DND-41 (cell line): ENCODE measurements around the gene GRK3.

Experiments used
- ATAC-seq: fragments of 200-7000 bp; cut with Tn5 transposase; 3 replicates; pipeline ENCODE4 v1.9.1; 2021; ENCODE audit warnings: low read depth; ENCODE audit not compliant: insufficient read depth
- DNase-seq: peaks from one replicate; pipeline ENCODE4 v3.0.0-alpha.2; 2020
- H2AFZ ChIP-seq: 2 replicates; pipeline ENCODE4 v1.6.0; 2012; ENCODE audit warnings: low read depth, low read length
- H3K27ac ChIP-seq: 2 replicates; pipeline ENCODE4 v1.5.1; 2012; ENCODE audit warnings: low read length, inconsistent platforms
- H3K27me3 ChIP-seq: fragments of 200-600 bp; sonication (generic); 2 replicates; pipeline ENCODE4 v1.6.0; 2012; ENCODE audit warnings: low read length, mild to moderate bottlenecking, inconsistent platforms; ENCODE audit not compliant: insufficient read depth, poor library complexity
- H3K36me3 ChIP-seq: 2 replicates; pipeline ENCODE4 v1.5.1; 2012; ENCODE audit warnings: low read length, inconsistent platforms; ENCODE audit not compliant: insufficient read depth
- H3K4me1 ChIP-seq: 2 replicates; pipeline ENCODE4 v1.5.1; 2012; ENCODE audit warnings: mild to moderate bottlenecking, low read length; ENCODE audit not compliant: insufficient read depth
- H3K4me2 ChIP-seq: 2 replicates; pipeline ENCODE4 v1.6.0; 2012; ENCODE audit warnings: mild to moderate bottlenecking, moderate library complexity, low read length, inconsistent platforms; ENCODE audit not compliant: insufficient read depth
- H3K4me3 ChIP-seq, 2 experiments: fragments of 200-600 bp in 1 of 2; shearing (Covaris generic) in 1 of 2; 2 replicates each; pipeline ENCODE4 v1.5.1; 2012 to 2016; ENCODE audit warnings: inconsistent platforms in 2 of 2, low read length in 2 of 2, mild to moderate bottlenecking in 2 of 2, low read depth in 1 of 2, moderate library complexity in 1 of 2
- H3K79me2 ChIP-seq: 2 replicates; pipeline ENCODE4 v1.6.0; 2012; ENCODE audit warnings: low read length, inconsistent platforms; ENCODE audit not compliant: insufficient read depth
- H3K9ac ChIP-seq: 2 replicates; pipeline ENCODE4 v1.6.0; 2012; ENCODE audit warnings: low read depth, mild to moderate bottlenecking, inconsistent platforms, low read length, moderate library complexity
- H3K9me3 ChIP-seq: 2 replicates; pipeline ENCODE4 v1.5.1; 2012; ENCODE audit warnings: low read length, moderate library complexity, mild to moderate bottlenecking, inconsistent platforms; ENCODE audit not compliant: insufficient read depth, severe bottlenecking
- H4K20me1 ChIP-seq: 2 replicates; pipeline ENCODE4 v1.6.0; 2012; ENCODE audit warnings: low read length; ENCODE audit not compliant: insufficient read depth
- CTCF ChIP-seq: IDR thresholded peaks from 2 replicates; pipeline ENCODE4 v1.5.1; 2012; ENCODE audit warnings: borderline replicate concordance, low read length, moderate library complexity, mild to moderate bottlenecking; ENCODE audit not compliant: poor library complexity, severe bottlenecking; ENCODE audit errors: extremely low read depth
- EZH2 ChIP-seq: IDR thresholded peaks from 3 replicates; pipeline ENCODE4 v1.6.1; 2012; ENCODE audit warnings: borderline replicate concordance, low read depth, mild to moderate bottlenecking, moderate library complexity, low read length, inconsistent platforms; ENCODE audit not compliant: severe bottlenecking

The GRK3 gene

GRCh38 chr22:25752615-25753214, 188.2 kb downstream of the GRK3 start:
- ATAC-seq = no peak
- DNase-seq = no peak
- H3K9me3 ChIP-seq = no peaks in the 10 kb centered on the region
- no peak overlapping the region for H3K4me3 ChIP-seq
- H3K4me1 ChIP-seq = 0 out of 2 replicates have a peak, but pooled peaks cover 2% of the 10 kb centered on the region
- no peaks in the 10 kb centered on the region for H3K79me2 ChIP-seq
- H3K36me3 ChIP-seq = no peaks in the 10 kb centered on the region
- TF ChIP-seq EZH2 (no peak), CTCF (no peak)
- H4K20me1 ChIP-seq = no peaks in the 10 kb centered on the region
- H3K9ac ChIP-seq = no peak overlapping the region
- H3K27me3 ChIP-seq = no peaks in the 10 kb centered on the region
- H2AFZ ChIP-seq = no peak overlapping the region
- H3K27ac ChIP-seq = no peak overlapping the region
- no peak overlapping the region for H3K4me2 ChIP-seq

- H3K4me2 ChIP-seq = no peak overlapping the region
- H2AFZ ChIP-seq = no peak overlapping the region
- no peak for DNase-seq
- ATAC-seq = no peak
- H3K9me3 ChIP-seq = no peaks in the 10 kb centered on the region
- no peak overlapping the region for H3K4me3 ChIP-seq
- TF ChIP-seq CTCF = no peak
- H4K20me1 ChIP-seq = no peaks in the 10 kb centered on the region
- no peaks in the 10 kb centered on the region for H3K79me2 ChIP-seq
- H3K9ac ChIP-seq = no peak overlapping the region
- H3K27me3 ChIP-seq = no peaks in the 10 kb centered on the region
- H3K36me3 ChIP-seq = no peaks in the 10 kb centered on the region
- H3K4me1 ChIP-seq = 0 out of 2 replicates have a peak, but pooled peaks cover 3% of the 10 kb centered on the region
- H3K27ac ChIP-seq = no peak overlapping the region
Measured at GRCh38 chr22:25753252-25753651, 188.8 kb downstream of the GRK3 start.

DNA sequence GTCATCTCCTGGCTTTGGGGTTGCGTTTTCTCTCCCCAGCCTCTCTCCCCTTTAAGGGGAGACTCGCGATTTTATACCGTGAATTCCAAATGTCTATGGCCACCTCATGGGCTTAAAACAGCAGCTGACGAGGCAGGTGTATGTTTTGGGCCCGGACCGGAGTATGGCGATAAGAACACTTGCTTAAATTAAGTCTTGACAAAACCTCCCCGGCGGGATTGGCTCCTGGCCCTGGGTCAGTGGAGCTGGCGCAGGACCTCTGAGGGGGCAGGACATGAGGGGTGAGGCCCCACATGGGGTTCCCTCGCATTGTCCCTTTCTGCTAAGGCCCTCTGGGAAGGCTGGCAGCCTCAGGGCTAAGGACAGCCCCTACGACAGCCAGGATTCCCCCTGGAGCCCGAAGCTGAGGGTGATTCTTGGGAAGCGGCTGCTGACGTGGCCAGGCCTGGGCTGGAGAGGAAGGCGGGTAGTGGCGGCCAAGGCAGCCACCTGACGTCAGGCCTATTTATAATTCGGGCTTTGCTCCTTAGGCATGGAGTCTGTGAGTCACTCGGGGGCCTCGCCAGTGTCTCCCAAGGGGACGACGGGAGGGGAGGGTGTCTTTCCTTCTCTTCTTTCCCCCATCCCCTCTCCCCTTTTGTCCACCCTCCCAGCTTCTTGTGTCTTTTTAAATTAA, 190.2 kb downstream of the GRK3 start:
- TF ChIP-seq CTCF (no peak), EZH2 (no peak)
- no peaks in the 10 kb centered on the region for H3K79me2 ChIP-seq
- no peak for DNase-seq
- 0 out of 2 replicates have a peak, but pooled peaks cover 3% of the 10 kb centered on the region for H3K4me1 ChIP-seq
- no peaks in the 10 kb centered on the region for H3K9me3 ChIP-seq
- H4K20me1 ChIP-seq = no peaks in the 10 kb centered on the region
- H3K4me3 ChIP-seq = no peak overlapping the region
- no peak overlapping the region for H2AFZ ChIP-seq
- no peak overlapping the region for H3K9ac ChIP-seq
- H3K27me3 ChIP-seq = no peaks in the 10 kb centered on the region
- H3K27ac ChIP-seq = no peak overlapping the region
- no peaks in the 10 kb centered on the region for H3K36me3 ChIP-seq
- no peak overlapping the region for H3K4me2 ChIP-seq
- no peak for ATAC-seq
